Left forelimb (tissue), 1 donor: ENCODE results near the gene TEKTIP1.

Experiments
- DNase-seq: peaks from one replicate; pipeline ENCODE4 v3.0.0-alpha.2; 2018; ENCODE audit warnings: low spot score

The TEKTIP1 gene

GRCh38 chr19:3538965-3539755, at the start of gene TEKTIP1:
Gene TEKTIP1, plus strand, starts transcription at chr19:3539174. Its CDS starts 4 bp downstream, at chr19:3539178.
- no peak for DNase-seq

DNA sequence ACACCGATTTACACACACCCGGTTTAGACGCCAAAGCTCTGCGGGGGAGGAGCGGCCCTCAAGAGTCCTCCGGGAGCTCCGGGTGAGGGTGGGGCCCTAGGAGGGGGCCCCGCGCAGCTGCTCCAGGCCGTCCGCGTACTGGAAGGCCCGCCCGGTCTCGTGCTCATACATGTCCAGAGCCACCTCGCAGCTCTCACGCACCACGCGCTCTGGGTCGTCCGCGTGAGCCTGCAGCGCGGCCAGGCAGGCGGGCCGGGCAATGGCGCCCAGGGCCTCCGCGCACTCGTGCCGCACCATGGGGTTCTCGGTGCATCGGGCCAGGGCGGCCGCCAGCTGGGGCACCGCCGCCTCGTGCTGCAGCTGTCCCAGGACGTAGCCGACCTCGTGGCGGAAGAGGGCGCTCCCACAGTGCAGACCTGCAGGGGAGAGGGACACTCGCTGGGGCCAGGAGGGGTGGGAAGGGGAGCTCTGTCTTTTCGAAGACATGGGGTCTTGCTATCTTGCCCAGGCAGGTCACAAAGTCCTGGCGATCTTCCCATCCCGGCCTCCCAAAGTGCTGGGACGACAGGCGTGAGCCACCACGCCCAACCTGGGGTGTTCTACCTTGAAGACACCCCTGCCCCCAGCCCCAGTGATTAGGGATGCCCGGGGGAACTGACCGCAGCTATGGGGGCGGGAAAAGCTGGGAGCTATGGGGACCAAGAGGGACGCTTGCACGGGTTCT, 47.4 kb upstream of the TEKTIP1 start:
- DNase-seq = no peak

DNA sequence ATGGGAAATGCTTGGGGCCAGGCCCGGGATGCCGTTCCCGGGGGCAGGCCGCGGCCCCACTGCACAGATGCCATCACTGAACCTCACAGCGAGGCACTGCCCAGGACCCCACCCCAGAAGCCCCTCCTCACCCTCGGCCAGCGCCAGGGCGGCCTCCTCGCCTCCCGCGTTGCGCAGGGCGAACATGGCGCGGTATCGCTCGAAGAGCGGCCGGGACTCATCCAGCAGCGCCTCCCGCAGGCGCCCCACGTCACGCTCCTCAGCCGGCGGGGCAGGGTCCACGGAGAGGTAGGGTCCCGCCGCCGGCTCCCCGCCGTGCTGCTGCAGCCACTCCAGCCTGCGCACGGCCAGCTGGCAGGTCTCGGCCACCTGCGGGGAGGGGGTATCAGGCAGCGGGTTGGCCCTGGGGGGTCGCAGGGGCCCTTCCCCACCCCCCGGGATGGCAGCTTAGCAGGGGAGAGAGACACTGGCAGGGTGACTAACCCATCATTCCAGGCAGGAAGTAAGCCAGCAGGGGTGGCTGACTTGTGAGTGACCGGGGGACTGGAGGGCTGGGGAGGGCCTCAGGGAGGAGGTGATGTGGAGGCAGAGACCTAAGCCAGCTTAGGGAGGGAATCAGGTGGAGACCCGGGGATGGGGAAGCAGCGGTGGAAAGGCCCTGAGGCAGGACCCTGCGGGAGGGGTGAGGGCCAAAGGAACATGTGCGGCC, 46.7 kb upstream of the TEKTIP1 start:
- DNase-seq = no peak

GRCh38 chr19:3492919-3493318, 46.1 kb upstream of the TEKTIP1 start:
- no peak for DNase-seq

DNA sequence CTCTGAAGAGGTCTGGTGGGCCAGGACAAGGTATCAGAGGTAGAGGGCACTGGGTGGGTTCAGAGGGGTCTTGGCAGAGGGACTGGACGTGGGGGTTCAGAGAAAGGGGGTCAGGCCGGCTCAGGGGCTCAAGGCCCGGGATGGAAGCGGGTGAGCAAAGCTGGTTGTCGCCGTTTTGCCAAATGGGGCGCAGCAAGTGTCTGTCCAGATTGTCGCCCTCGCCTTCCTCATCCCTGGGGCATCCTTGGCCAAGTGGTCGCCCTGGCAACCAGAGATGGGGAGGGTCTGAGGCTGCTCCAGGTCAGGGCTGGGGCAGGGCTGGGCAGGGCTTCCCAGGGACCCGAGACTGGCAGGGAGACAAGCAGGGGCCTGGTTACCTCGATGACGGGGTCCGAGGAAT, 45.3 kb upstream of the TEKTIP1 start:
- DNase-seq = no peak

DNA sequence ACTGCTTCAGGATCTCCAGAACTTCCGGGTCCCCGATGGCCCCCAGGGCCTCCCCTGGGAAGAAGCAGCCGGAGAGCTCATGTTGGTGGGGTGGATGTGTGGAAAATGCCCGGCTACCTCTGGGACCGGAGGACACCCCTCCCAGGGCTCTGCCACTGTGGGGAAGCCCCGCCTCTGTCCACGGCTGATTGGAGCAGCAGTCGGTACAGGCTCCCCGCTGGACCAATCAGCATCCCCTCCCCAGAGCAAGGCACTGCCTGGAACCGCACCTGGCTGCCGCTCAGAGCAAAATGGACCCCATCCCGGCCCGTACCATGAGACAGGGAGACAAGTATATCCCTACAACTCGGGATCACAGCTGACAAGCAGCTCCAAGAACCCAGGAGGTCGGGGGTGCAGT, 44.9 kb upstream of the TEKTIP1 start:
- no peak for DNase-seq

DNA sequence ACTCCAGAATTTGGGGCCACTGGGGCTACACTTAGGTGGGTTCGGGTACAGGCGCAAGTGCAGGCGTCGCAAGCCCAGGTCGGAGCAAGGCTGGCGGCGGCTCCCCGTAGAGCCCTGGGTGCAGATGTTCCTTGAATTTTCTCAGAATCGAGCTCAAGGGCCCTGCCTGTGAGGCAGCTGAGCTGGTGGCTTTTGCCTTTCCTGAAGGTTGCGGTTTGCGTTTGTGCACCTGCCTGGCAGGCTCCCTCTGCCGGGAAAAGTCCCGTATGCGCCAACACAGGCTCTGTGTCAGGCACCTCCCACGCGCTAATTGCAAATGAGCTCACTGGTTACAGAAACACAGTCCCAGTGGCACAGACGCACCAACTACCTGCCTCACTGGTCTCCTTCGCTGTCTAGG, 44.4 kb upstream of the TEKTIP1 start:
- DNase-seq = no peak

GRCh38 chr19:3496392-3497273, 42.3 kb upstream of the TEKTIP1 start:
- DNase-seq = no peak

DNA sequence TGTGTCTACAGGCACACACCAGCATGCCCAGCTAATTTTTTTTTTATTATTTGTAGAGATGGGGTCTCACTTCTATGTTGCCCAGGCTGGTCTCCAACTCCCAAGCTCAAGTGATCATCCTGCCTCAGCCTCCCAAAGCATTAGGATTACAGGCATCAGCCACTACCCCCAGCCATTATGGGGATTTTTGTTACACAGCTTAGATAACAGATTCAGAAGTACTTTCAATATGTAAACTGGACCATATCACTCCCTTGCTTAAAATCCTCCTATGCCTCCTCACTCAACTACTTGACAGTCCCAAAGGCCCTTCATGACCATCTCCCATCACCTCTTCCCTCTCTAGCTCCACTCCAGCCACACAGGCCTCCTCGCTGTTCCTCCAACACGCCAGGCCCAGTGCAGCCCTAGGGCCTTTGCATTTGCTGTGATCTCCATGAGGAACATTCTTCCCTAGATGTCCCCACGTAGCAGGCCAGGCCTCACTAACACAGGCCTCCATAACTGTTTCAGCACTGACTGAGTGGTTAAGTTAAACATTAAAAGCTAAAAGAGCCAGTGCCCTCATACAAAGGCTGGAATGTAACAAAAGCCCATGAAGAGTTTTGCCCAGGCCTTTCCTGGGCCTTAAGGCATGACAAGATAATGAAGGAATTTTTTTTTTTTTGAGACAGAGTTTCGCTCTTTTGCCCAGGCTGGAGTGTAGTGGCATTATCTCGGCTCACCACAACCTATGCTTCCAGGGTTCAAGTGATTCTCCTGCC, 41.0 kb upstream of the TEKTIP1 start:
- DNase-seq = no peak

GRCh38 chr19:3499738-3500428, 39.1 kb upstream of the TEKTIP1 start:
- DNase-seq = no peak

- DNase-seq = peak; percentile 96
Observed at GRCh38 chr19:3500429-3501101, 38.4 kb upstream of the TEKTIP1 start, which contains the start of gene DOHH. Gene DOHH, minus strand, starts transcription at chr19:3500674. Its CDS starts 3,860 bp downstream, at chr19:3496814.

GRCh38 chr19:3501780-3502179, 37.2 kb upstream of the TEKTIP1 start:
- DNase-seq = no peak

- no peak for DNase-seq
Observed at GRCh38 chr19:3503036-3503572, 35.9 kb upstream of the TEKTIP1 start.

- no peak for DNase-seq
Observed at GRCh38 chr19:3504735-3505134, 34.2 kb upstream of the TEKTIP1 start.

DNA sequence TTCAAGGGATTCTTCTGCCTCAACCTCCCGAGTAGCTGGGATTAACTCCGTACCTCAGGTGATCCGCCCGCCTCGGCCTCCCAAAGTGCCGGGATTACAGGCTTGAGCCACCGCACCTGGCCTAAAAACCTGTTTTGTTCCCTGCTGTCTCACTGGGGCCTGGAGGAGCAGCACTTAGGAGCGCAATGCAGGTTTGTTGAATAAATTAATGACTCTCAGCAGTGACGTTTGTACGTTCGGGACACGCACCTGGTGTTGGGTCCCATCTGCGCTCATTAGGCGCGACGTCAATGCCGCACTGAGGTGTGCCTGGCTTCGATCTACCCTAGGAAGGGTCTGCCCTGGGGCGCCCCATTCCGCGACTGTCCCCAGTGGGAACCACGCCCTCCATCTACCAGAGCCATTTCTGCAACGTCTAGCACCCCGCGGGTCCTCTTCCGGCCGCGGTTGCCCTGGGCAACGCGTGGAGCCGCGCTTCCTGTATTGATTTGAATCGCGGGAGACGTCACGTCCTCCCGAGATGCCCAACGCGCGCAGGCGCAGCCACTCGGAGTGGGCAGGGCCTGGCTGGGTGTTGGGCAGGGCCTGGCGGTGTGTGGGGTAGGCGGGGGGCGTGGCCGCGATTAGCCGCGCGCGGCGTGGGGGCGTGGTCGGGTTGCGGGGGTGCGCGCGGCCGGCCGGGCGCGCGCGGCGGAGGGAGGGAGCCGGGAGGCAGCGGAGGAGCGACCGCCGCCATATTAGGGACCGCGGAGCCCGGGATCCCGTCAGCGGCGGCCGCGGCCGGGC, 33.2 kb upstream of the TEKTIP1 start, which contains the start of gene FZR1:
FZR1 (plus strand) TSS at position 714 of the 786 bp plus-strand sequence. CDS start 16,679 bp downstream, outside the sequence.
- peak; percentile 99 for DNase-seq

GRCh38 chr19:3506384-3507340, 32.3 kb upstream of the TEKTIP1 start:
- no peak for DNase-seq
